ENCODE data around the gene P2RX4.

GRCh38 chr12:121253638-121254335 is 43.9 kb downstream of the P2RX4 start:
- TF ChIP-seq, protein P1, sequence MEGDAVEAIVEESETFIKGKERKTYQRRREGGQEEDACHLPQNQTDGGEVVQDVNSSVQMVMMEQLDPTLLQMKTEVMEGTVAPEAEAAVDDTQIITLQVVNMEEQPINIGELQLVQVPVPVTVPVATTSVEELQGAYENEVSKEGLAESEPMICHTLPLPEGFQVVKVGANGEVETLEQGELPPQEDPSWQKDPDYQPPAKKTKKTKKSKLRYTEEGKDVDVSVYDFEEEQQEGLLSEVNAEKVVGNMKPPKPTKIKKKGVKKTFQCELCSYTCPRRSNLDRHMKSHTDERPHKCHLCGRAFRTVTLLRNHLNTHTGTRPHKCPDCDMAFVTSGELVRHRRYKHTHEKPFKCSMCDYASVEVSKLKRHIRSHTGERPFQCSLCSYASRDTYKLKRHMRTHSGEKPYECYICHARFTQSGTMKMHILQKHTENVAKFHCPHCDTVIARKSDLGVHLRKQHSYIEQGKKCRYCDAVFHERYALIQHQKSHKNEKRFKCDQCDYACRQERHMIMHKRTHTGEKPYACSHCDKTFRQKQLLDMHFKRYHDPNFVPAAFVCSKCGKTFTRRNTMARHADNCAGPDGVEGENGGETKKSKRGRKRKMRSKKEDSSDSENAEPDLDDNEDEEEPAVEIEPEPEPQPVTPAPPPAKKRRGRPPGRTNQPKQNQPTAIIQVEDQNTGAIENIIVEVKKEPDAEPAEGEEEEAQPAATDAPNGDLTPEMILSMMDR (IDR thresholded peaks at IDR 0.05): no peak
- no peak for TF ChIP-seq EP300 (IDR thresholded peaks at IDR 0.05)
